GM18861 (cell line): ENCODE measurements around the gene MYLK.

Source experiments
- ATAC-seq: cut with Tn5 transposase; IDR thresholded peaks from one replicate; pipeline ENCODE4 v1.9.1; 2021; ENCODE audit not compliant: unreplicated experiment

The MYLK gene

DNA sequence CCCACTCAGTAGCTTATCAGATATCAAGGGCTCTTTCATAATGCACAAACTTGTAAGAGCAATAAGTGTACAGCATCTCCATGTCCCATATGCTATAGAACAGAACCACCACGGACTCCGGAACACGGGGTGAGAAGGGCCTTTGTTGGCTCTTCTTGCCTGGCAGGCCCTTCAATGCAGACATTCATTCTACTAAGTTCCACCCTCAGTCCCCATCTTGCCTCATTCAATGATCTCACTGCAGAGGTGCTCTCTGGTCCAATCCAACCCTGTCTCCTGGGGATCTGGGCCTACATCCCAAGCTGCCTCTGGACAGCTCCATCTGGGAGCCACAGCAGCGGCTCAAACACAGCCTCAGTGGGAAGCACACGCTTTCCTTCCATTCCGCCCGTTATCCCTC is 316.1 kb downstream of the MYLK start:
- ATAC-seq = no peak

DNA sequence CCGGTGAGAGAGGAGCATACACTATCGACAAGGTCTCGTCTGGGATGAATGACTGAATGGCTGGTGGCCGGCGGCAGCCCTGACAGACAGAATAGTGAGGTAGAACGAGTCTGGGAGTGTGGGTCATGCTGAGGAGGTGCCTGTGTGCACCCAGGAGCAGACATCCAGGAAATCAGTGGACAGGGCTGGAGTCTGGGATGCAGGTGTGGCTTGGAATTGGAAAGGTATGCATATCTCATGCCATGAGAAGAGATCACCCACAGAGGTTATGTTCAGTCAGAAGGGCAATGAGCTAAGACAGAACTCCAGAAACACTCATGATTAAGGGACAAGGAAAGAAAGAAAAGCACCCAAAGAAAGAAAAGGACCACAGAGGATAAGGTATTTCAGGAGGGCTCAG is 320.1 kb downstream of the MYLK start:
- no peak for ATAC-seq

DNA sequence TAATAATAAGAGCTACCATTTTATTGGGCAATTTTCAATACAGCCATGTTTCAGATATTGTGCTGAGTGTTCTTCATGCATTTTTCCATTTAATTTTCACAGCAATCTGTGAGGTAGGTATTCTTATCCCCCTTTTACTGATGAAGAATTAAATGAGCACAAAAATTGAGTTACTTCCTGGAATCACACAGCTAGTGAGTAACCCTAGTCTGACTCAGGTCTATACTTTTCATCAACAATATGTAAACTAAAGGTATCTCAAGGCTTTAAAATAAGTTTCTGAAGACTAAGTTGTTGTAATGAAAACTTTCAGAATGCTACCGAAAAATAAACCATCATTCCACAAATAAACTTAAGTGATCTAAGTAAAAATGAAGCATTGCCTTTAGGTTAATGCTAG is 321.6 kb downstream of the MYLK start:
- no peak for ATAC-seq

DNA sequence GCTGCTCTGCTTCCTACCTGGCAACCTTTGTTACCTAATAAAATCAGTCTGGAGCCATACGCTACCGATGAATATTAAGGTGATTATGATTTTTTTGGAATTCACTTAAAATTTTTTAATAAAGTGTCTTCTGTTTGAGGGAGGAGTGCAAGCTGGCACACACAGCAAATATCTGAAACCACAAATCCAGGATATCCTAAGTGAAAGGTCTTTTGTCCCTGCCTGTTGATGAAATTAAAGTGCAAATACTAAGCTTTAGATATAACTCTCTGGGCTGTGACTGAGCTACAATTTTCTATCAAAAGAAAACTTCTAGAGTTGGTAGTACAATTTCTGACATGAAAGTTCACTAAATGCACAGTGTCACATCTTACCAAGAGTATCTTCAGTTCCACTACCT is 322.9 kb downstream of the MYLK start:
- no peak for ATAC-seq
